IPS DF 4.7 (cell line): ENCODE results near the gene ARHGEF25.
A peak's percentile ranks its signal among the peaks of the same experiment; 100 is the strongest.
"Not testable (repeated sequence)": the region's sequence is repeated elsewhere in the genome, so short reads cannot be mapped to it uniquely, and the experiment has no call there.

Experiments used
- DNase-seq: peaks from one replicate; pipeline ENCODE4 v3.0.0-alpha.2; 2013; ENCODE audit warnings: low spot score; ENCODE audit errors: extremely low read depth

The ARHGEF25 gene

GRCh38 chr12:57611108-57611826, at the start of gene ARHGEF25:
TSS of gene ARHGEF25 (plus strand) at chr12:57611435. CDS start at chr12:57611895, 460 bp downstream.
- DNase-seq, result no peak

GRCh38 chr12:57563358-57563757, 47.9 kb upstream of the ARHGEF25 start:
- no peak for DNase-seq

GRCh38 chr12:57564178-57564740, 47.0 kb upstream of the ARHGEF25 start:
- DNase-seq, result no peak

GRCh38 chr12:57568838-57569237, 42.4 kb upstream of the ARHGEF25 start:
- DNase-seq, result no peak

DNA sequence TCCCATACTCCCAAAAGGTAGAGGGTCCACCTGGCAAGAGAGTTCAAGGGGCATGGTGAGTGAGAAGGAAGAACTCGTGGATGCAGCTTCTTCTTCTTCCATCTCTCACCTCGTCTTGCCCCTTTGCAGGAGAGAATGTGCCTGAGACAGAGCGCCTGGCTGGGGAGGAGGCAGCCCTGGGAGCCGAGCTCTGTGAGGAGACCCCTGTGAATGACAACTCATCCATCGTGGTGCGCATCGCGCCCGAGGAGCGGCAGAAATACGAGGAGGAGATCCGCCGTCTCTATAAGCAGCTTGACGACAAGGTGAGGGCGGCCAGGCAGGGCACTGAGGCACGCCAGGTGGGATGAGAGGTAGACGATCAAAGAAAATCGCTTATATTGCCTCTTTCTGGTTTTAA, 41.4 kb upstream of the ARHGEF25 start:
- no peak for DNase-seq

DNA sequence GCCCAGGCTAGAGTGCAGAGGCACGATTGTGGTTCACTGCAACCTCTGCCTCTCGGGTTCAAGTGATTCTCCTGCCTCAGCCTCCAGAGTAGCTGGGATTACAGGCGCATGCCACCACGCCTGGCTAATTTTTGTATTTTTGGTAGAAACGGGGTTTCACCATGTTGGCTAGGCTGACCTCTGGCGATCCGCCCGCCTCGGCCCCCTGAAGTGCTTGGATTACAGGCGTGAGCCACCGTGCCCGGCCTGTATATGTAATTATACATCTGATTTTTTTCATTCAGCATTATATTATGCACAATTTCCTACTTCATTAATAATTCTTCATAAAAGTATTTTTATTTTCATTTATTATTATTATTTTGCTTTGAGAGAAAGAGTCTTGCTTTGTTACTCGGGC, 40.8 kb upstream of the ARHGEF25 start:
- DNase-seq, result not testable (repeated sequence)

DNA sequence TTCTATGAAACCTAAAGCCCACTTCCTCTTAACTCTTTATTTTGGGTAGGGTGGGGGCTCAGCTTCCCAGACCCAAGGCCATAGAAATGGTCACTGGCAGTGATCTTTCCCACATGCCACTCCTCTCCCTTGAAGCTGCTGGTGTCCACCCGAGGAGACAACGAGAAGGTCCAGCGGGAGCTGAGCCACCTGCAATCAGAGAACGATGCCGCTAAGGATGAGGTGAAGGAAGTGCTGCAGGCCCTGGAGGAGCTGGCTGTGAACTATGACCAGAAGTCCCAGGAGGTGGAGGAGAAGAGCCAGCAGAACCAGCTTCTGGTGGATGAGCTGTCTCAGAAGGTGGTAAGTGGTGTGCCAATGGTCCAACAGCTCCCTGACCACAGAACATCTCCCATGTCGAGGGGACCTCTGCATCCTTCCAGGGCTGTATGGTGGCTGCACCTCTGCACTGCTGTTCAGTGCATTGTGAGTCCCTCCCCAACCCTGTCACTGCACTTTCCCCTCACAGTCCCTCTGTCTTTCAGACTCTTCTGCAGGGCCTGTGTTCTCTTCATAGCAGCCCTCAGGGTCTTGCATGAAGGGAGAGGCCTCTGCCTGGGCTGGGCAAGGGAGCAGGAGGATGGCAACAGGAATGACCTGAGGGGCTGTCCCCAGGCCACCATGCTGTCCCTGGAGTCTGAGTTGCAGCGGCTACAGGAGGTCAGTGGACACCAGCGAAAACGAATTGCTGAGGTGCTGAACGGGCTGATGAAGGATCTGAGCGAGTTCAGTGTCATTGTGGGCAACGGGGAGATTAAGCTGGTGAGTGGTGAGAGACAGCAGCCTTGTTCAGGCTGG, 39.1 kb upstream of the ARHGEF25 start:
- no peak for DNase-seq

DNA sequence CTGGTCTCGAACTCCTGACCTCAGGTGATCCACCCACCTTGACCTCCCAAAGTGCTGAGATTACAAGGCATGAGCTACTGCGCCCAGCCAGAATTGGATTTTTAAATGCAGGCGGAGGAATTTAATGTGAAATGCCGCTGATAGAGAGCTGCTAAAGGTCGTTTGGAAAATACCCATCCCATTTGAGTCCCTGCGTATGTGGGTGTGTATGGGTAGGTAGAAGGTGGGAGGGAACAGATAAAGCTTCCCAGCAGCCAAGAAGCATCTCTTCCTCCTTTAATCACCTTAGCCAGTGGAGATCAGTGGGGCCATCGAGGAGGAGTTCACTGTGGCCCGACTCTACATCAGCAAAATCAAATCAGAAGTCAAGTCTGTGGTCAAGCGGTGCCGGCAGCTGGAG, 36.4 kb upstream of the ARHGEF25 start:
- DNase-seq, result no peak

DNA sequence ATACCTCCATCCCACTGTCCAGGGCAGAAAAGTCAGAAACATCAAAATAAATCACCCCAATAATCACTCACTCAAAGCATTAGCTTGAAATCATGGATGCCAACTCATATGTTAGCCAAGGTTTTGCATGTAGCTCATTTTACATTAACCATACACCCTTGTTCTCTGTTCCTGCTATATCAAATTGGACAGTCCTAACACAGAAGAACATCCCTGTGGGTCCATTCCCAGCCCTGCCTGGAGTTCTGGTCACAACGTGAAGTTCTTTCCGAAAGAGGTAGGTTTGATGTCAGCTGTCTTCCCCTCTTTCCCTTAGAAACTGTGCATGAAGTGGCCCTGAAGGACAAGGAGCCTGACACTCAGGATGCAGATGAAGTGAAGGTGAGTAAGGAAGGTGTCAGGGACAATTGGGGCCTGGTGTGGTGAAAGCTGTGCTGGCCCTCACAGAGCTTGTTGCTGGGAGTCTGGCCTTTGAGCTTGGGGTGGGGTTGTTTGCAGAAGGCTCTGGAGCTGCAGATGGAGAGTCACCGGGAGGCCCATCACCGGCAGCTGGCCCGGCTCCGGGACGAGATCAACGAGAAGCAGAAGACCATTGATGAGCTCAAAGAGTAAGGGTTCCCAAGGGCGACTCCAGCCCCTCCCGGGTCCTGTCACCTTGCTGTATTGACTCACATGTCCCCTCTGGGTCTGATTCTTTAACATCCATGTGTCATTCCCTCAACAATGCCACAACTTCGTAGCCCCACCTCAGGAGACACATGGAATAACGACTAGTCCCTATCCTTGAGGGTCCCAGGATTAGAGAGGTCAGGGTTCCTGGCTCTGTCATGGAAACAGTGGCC, 35.2 kb upstream of the ARHGEF25 start:
- DNase-seq, result no peak

- no peak for DNase-seq
Measured at GRCh38 chr12:57576613-57577160, 34.5 kb upstream of the ARHGEF25 start.

DNA sequence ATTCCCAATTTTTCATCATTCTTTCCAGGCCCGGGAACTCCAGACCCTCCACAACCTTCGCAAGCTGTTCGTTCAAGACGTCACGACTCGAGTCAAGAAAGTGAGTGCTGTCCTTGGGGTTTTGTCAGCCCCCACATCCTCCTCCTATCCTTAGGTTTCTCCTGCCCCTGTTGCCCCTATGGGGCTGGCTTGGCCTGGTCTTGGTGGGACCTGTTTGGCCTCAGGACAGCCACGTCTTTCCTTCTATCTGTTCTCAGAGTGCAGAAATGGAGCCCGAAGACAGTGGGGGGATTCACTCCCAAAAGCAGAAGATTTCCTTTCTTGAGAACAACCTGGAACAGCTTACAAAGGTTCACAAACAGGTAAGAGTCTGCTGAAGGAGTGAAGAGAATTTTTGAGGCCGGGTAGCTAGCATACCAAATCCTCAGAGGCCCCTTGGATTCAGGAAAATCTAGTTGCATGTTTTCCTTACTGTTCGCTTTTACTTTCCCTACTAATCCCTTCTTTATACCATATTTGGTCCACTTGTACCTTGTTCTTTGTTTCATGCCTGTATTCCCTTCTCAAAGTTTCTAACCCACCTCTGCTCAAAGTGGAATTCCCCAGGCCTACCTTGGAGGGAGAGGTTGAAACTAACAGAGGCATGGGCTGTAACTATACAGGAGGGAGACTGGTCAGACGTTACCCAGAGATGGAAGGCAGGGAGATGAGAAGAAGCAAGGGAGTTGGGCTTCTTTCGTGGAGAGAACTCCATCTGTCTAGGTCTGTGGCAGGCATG, 33.1 kb upstream of the ARHGEF25 start:
- DNase-seq, result no peak

- no peak for DNase-seq
Measured at GRCh38 chr12:57579011-57579410, 32.2 kb upstream of the ARHGEF25 start.

- DNase-seq, result no peak
Measured at GRCh38 chr12:57579677-57580465, 31.4 kb upstream of the ARHGEF25 start.

GRCh38 chr12:57580466-57580795, 30.8 kb upstream of the ARHGEF25 start:
- DNase-seq, result no peak

GRCh38 chr12:57581802-57582201, 29.4 kb upstream of the ARHGEF25 start:
- DNase-seq, result no peak

DNA sequence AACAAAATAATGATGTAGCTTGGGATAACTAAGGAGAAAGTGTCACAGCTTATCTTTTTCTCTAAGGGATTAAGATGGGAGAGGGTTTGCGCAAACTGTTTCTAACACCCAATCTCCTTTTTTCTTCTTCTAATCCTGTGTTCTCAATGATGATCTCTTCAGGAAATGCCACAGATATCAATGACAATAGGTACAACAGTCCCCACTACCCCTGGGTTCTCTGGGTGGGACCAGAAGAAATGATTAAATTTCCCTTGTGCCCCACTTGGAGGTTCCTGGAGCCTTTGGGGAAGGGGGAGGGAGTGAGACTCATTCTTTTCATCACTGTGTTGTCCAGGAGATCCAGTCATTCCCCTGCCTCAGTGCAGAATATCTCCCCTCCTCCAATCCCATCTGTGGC, 28.8 kb upstream of the ARHGEF25 start:
- no peak for DNase-seq

DNA sequence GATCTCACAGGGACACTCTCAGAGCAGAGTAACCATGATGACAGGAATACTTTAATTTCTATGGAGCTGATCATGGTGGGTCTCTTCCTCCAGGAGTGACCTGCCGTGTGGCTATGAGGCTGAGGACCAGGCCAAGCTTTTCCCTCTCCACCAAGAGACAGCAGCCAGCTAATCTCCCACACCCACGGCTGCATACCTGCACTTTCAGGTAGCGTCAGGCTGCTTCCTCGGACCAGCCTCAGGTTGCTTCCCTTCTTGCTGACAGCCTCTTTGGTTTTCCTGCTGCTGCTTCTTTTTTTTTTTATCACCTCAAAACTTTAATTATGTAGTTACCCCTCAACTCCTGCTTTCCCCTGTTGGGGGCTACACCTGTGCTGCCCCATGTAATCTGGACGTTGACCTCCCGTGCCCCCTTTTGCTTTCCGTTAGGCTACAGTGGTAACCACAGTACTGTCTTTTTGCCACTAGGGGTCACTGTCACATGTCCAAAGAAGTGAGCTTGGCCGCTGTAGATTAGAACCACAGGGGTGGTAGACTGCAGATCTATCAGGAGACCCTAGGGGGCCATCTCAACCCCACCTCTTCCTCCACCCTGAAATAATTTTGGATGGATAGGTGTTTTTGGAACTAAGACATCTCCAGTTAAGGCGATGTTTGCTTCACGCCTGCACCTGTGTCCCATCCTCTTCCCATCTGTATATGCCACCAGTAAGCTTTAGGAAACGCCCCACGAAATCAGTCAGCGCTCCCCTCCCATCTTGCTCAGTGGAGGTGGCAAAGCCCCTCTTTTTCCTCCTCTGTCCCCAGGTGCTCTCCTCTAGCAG, 28.0 kb upstream of the ARHGEF25 start:
- DNase-seq, result peak; percentile 78

DNA sequence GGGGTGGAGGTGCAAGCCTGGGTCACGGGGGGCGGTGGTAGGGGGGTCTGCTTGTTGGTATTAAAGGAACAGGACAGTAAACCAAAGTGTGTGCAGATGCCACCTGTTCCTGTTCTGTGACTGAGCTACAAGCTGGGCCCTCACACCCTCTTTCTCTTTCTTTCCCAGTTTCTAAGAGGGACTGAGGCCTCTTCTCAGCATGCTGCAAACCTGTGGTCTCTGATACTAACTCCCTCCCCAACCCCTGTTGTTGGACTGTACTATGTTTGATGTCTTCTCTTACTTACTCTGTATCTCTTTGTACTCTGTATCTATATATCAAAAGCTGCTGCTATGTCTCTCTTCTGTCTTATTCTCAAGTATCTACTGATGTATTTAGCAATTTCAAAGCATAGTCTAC, 27.2 kb upstream of the ARHGEF25 start:
- no peak for DNase-seq

DNA sequence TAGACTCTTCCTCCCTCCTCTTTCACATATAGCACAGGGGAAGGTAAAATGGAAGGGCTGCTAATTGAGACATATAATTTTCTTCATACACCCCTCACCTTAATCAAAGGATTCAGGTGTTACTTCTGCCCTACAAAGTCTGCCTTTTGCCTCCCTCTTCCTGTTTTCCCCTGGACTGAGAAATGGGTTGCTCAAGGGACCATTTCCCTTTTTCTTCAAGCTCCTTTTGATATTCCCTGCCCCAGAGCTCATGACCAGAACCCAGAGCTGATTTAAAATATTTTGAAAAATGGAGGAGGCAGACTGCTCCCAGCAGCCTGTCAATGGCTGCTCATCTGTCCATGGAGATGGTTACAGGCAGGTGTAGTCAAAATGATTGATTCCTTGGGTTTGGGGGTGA, 26.5 kb upstream of the ARHGEF25 start:
- DNase-seq, result no peak
